OCI-LY7 (cell line): ENCODE data around the gene CDH23.

Experiments
- CTCF ChIP-seq: fragments of 200-600 bp; sonication (generic); conservative IDR thresholded peaks from 2 replicates; pipeline ENCODE4 v1.5.1; 2014; ENCODE audit warnings: mild to moderate bottlenecking, antibody characterized with exemption, low read length, moderate library complexity, mixed read lengths
- EZH2phosphoT487 ChIP-seq: fragments of 200-600 bp; sonication (generic); IDR thresholded peaks from 2 replicates; pipeline ENCODE4 v1.6.1; 2018; ENCODE audit warnings: low read depth, borderline replicate concordance, mild to moderate bottlenecking, mixed run types, antibody characterized with exemption, low read length, moderate library complexity, mixed read lengths

- TF ChIP-seq CTCF: no peak
- TF ChIP-seq EZH2phosphoT487: no peak
Measured at GRCh38 chr10:71756311-71757191, 359.8 kb downstream of the CDH23 start.
